Right lung (tissue), 5 donors: ENCODE results near the gene MGA. TPM values are rescaled to one million over a fixed set of nuclear protein-coding genes. Genes with fewer than 3 reads are reported as not detected.
A peak's percentile ranks its signal among the peaks of the same experiment; 100 is the strongest.
"Not testable (repeated sequence)": the region's sequence is repeated elsewhere in the genome, so short reads cannot be mapped to it uniquely, and the experiment has no call there.

Experiments used
- DNase-seq, 2 donors: peaks; one replicate each; pipeline ENCODE4 v3.0.0-alpha.2; 2013
- polyA plus RNA-seq, 5 donors: library from polyadenylated mRNA; unstranded; fragments of 120-200 nt; gene quantifications; one replicate each; pipeline versions ENCODE4 v1.2.1 to v1.2.3, GENCODE V29; 2013; ENCODE audit warnings: inconsistent platforms in 1 of 5, low replicate concordance in 1 of 5; ENCODE audit not compliant: insufficient read length in 5 of 5, insufficient read depth in 1 of 5

MGA gene
- polyA plus RNA-seq, 5 donors: 23.9 to 41.5 (median 35.3) TPM

- DNase-seq: no peak
These were observed 42.9 kb downstream of the MGA start for GRCh38 chr15:41703120-41703519.

GRCh38 chr15:41713047-41713446 is 52.8 kb downstream of the MGA start:
- DNase-seq: no peak

- no peak for DNase-seq
These were observed 54.1 kb downstream of the MGA start for GRCh38 chr15:41714291-41714690.

GRCh38 chr15:41716864-41717263 is 56.7 kb downstream of the MGA start:
- no peak for DNase-seq

GRCh38 chr15:41727143-41727542 is 66.9 kb downstream of the MGA start:
- no peak for DNase-seq

GRCh38 chr15:41728061-41728460 is 67.9 kb downstream of the MGA start:
- not testable (repeated sequence) for DNase-seq

- DNase-seq: no peak
These were observed 70.3 kb downstream of the MGA start for GRCh38 chr15:41730543-41730942.

GRCh38 chr15:41732483-41732882 is 72.3 kb downstream of the MGA start:
- DNase-seq: no peak

GRCh38 chr15:41734079-41734478 is 73.9 kb downstream of the MGA start:
- no peak for DNase-seq

GRCh38 chr15:41735046-41735445 is 74.8 kb downstream of the MGA start:
- DNase-seq: peak; percentile 10 to 39

GRCh38 chr15:41735492-41735891 is 75.3 kb downstream of the MGA start:
- DNase-seq: not testable (repeated sequence)

- no peak for DNase-seq
These were observed 86.6 kb downstream of the MGA start for GRCh38 chr15:41746802-41747201.

- no peak for DNase-seq
These were observed 96.0 kb downstream of the MGA start for GRCh38 chr15:41756198-41756597.

GRCh38 chr15:41772720-41773331 is 112.6 kb downstream of the MGA start:
- DNase-seq: peak; percentile 31 to 44

- no peak for DNase-seq
These were observed 113.1 kb downstream of the MGA start for GRCh38 chr15:41773332-41773728.

- no peak for DNase-seq
These were observed 113.5 kb downstream of the MGA start for GRCh38 chr15:41773729-41774061.

GRCh38 chr15:41774062-41774881 is 114.1 kb downstream of the MGA start, which contains the start of gene MAPKBP1:
Gene MAPKBP1, plus strand, starts transcription at chr15:41774484. Its CDS starts 792 bp downstream, at chr15:41775276.
- peak; percentile 97 to 98 for DNase-seq

GRCh38 chr15:41774882-41775417 is 114.7 kb downstream of the MGA start:
- DNase-seq: no peak

- DNase-seq: no peak
These were observed 115.4 kb downstream of the MGA start for GRCh38 chr15:41775651-41776050.

GRCh38 chr15:41777421-41777973 is 117.3 kb downstream of the MGA start:
- DNase-seq: no peak

- no peak for DNase-seq
These were observed 118.3 kb downstream of the MGA start for GRCh38 chr15:41778521-41778920.

- DNase-seq: no peak
These were observed 119.5 kb downstream of the MGA start for GRCh38 chr15:41779662-41780157.

GRCh38 chr15:41780266-41780665 is 120.1 kb downstream of the MGA start:
- DNase-seq: no peak
